Kidney glomerular epithelial cell (primary cell): ENCODE data around the gene CIAPIN1.
"Not testable (repeated sequence)": the region's sequence is repeated elsewhere in the genome, so short reads cannot be mapped to it uniquely, and the experiment has no call there.

Experiments used
- DNase-seq: peaks from one replicate; lab custom pipeline; 2025; lab: John Stamatoyannopoulos, UW

CIAPIN1 gene

GRCh38 chr16:57406881-57407280 is 40.3 kb downstream of the CIAPIN1 start:
- DNase-seq, result no peak

- DNase-seq, result no peak
Observed at GRCh38 chr16:57405097-57405496, 42.1 kb downstream of the CIAPIN1 start.

GRCh38 chr16:57403965-57404817 is 43.0 kb downstream of the CIAPIN1 start, which contains the start of gene CCL17:
TSS of gene CCL17 (plus strand) at chr16:57404767. CDS start at chr16:57413933, 9,166 bp downstream.
- no peak for DNase-seq

GRCh38 chr16:57401943-57402640 is 45.1 kb downstream of the CIAPIN1 start:
- DNase-seq, result no peak

GRCh38 chr16:57397493-57397892 is 49.7 kb downstream of the CIAPIN1 start:
- not testable (repeated sequence) for DNase-seq

GRCh38 chr16:57396786-57397185 is 50.4 kb downstream of the CIAPIN1 start:
- no peak for DNase-seq

GRCh38 chr16:57395026-57395425 is 52.2 kb downstream of the CIAPIN1 start:
- no peak for DNase-seq

- DNase-seq, result no peak
Observed at GRCh38 chr16:57394444-57394843, 52.7 kb downstream of the CIAPIN1 start.

- no peak for DNase-seq
Observed at GRCh38 chr16:57392694-57393093, 54.5 kb downstream of the CIAPIN1 start.

GRCh38 chr16:57391708-57392107 is 55.5 kb downstream of the CIAPIN1 start:
- DNase-seq, result no peak

- no peak for DNase-seq
Observed at GRCh38 chr16:57391300-57391699, 55.9 kb downstream of the CIAPIN1 start.

GRCh38 chr16:57390636-57391295 is 56.4 kb downstream of the CIAPIN1 start:
- no peak for DNase-seq

GRCh38 chr16:57389087-57389468 is 58.1 kb downstream of the CIAPIN1 start:
- DNase-seq, result no peak

GRCh38 chr16:57388359-57389086 is 58.7 kb downstream of the CIAPIN1 start:
- DNase-seq, result no peak

- no peak for DNase-seq
Observed at GRCh38 chr16:57387598-57388354, 59.4 kb downstream of the CIAPIN1 start.

GRCh38 chr16:57386381-57386951 is 60.7 kb downstream of the CIAPIN1 start:
- no peak for DNase-seq

GRCh38 chr16:57385083-57385482 is 62.1 kb downstream of the CIAPIN1 start:
- DNase-seq, result no peak

GRCh38 chr16:57384248-57385070 is 62.7 kb downstream of the CIAPIN1 start:
- DNase-seq, result no peak

GRCh38 chr16:57383276-57384247 is 63.6 kb downstream of the CIAPIN1 start:
- no peak for DNase-seq
